Astrocyte (in vitro differentiated cells and primary cell): ENCODE data around the gene XRCC6. TPM values are rescaled to one million over a fixed set of nuclear protein-coding genes. Genes with fewer than 3 reads are reported as not detected.

Experiments used
- DNase-seq: peaks from one replicate; pipeline ENCODE4 v3.0.0-alpha.2; 2010; ENCODE audit warnings: low read depth
- FAIRE-seq: peaks from 2 replicates; lab custom pipeline; 2011; peaks lifted over from hg19 to GRCh38; lab: Jason Lieb, UNC
- H2AFZ ChIP-seq: 2 replicates; pipeline ENCODE4 v1.6.0; 2012; ENCODE audit warnings: low read depth, low read length, inconsistent platforms
- H3K27ac ChIP-seq: 2 replicates; pipeline ENCODE4 v1.5.1; 2011; ENCODE audit warnings: low read depth, low read length, inconsistent platforms
- H3K27me3 ChIP-seq: 2 replicates; pipeline ENCODE4 v1.6.0; 2011; ENCODE audit warnings: low read length, inconsistent platforms; ENCODE audit not compliant: insufficient read depth
- H3K36me3 ChIP-seq: 2 replicates; pipeline ENCODE4 v1.5.1; 2011; ENCODE audit warnings: low read length, inconsistent platforms; ENCODE audit not compliant: insufficient read depth
- H3K4me1 ChIP-seq: 2 replicates; pipeline ENCODE4 v1.5.1; 2011; ENCODE audit warnings: low read length, inconsistent platforms; ENCODE audit not compliant: insufficient read depth
- H3K4me2 ChIP-seq: 2 replicates; pipeline ENCODE4 v1.6.0; 2012; ENCODE audit warnings: low read length, inconsistent platforms
- H3K4me3 ChIP-seq: 2 replicates; pipeline ENCODE4 v1.5.1; 2011; ENCODE audit warnings: low read depth, mild to moderate bottlenecking, low read length, inconsistent platforms; ENCODE audit not compliant: insufficient read depth
- H3K79me2 ChIP-seq: 2 replicates; pipeline ENCODE4 v1.6.0; 2012; ENCODE audit warnings: mild to moderate bottlenecking, low read length, inconsistent platforms; ENCODE audit not compliant: insufficient read depth
- H3K9ac ChIP-seq: 2 replicates; pipeline ENCODE4 v1.6.0; 2012; ENCODE audit warnings: mild to moderate bottlenecking, low read length, inconsistent platforms
- H3K9me3 ChIP-seq: 2 replicates; pipeline ENCODE4 v1.5.1; 2012; ENCODE audit warnings: low read depth, mild to moderate bottlenecking, low read length, inconsistent platforms; ENCODE audit not compliant: insufficient read depth
- H4K20me1 ChIP-seq: 2 replicates; pipeline ENCODE4 v1.6.0; 2012; ENCODE audit warnings: low read length, inconsistent platforms; ENCODE audit not compliant: insufficient read depth
- H3K27ac Mint-ChIP-seq: one replicate; pipeline ENCODE4 v1.8.0; 2021; ENCODE audit warnings: mild to moderate bottlenecking, mixed read lengths; ENCODE audit not compliant: unreplicated experiment
- H3K27me3 Mint-ChIP-seq: one replicate; pipeline ENCODE4 v1.8.0; 2021; ENCODE audit warnings: low read depth, mixed read lengths; ENCODE audit not compliant: unreplicated experiment
- H3K36me3 Mint-ChIP-seq: one replicate; pipeline ENCODE4 v1.8.0; 2021; ENCODE audit warnings: low read depth, mixed read lengths; ENCODE audit not compliant: unreplicated experiment
- H3K4me1 Mint-ChIP-seq: one replicate; pipeline ENCODE4 v1.8.0; 2021; ENCODE audit warnings: low read depth, mixed read lengths; ENCODE audit not compliant: unreplicated experiment
- H3K4me3 Mint-ChIP-seq: one replicate; pipeline ENCODE4 v1.8.0; 2021; ENCODE audit warnings: mild to moderate bottlenecking, moderate library complexity, mixed read lengths; ENCODE audit not compliant: unreplicated experiment
- H3K9me3 Mint-ChIP-seq: one replicate; pipeline ENCODE4 v1.8.0; 2021; ENCODE audit warnings: mild to moderate bottlenecking, mixed read lengths; ENCODE audit not compliant: unreplicated experiment
- EZH2 ChIP-seq: IDR thresholded peaks from 2 replicates; pipeline ENCODE4 v1.6.1; 2012; ENCODE audit warnings: mild to moderate bottlenecking, low read length, inconsistent platforms; ENCODE audit not compliant: insufficient read depth
- total RNA-seq: library from RNA; stranded (reverse); gene quantifications from 2 replicates; pipeline ENCODE4 v1.2.1, GENCODE V29; 2021
- TF ChIP-seq, protein P1 (sequence below): IDR thresholded peaks from 2 replicates; pipeline ENCODE4 v1.5.1; 2011; ENCODE audit warnings: low read depth, mild to moderate bottlenecking, inconsistent platforms, low read length, moderate library complexity; ENCODE audit not compliant: insufficient read depth

The XRCC6 gene
- total RNA-seq, 1 donor from 2014 or later = 232 TPM

DNA sequence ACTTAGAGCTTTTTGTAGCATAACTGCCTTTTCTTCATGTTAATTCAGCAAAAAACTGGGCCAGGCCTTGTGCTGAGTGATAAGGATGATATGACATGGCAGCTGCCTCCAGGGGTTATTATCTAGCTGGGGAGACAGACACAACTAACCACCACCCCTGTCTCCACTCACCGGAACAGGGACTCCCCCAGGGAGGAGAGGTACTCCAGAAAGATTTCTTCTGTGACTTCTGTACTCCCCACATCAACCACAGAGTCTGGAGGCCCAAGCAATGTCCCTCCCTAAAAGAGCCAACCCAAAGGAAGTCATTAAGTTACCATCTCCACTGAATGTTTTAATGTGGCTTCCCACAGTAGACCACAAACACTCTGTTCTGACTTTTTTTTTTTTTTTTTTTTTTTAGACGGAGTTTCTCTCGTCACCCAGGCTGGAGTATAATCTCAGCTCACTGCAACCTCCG lies 17.2 kb upstream of the XRCC6 start:
- no peaks in the 10 kb centered on the region for H3K4me1 Mint-ChIP-seq
- Histone ChIP-seq H4K20me1 (peaks cover 9% of the 10 kb centered on the region), H3K79me2 (no peaks in the 10 kb centered on the region), H3K27ac (no peak overlapping the region), H3K36me3 (peaks cover 30% of the 10 kb centered on the region), H3K4me1 (peaks cover 1% of the 10 kb centered on the region), H3K4me2 (no peak overlapping the region), H3K27me3 (no peaks in the 10 kb centered on the region), H3K4me3 (no peak overlapping the region), H2AFZ (no peak overlapping the region), H3K9ac (no peak overlapping the region), H3K9me3 (no peaks in the 10 kb centered on the region)
- DNase-seq (no peak), FAIRE-seq (no peak)
- H3K36me3 Mint-ChIP-seq = peaks cover 23% of the 10 kb centered on the region
- H3K9me3 Mint-ChIP-seq = no peaks in the 10 kb centered on the region
- H3K4me3 Mint-ChIP-seq = no peak overlapping the region
- TF ChIP-seq EZH2 = no peak
- TF ChIP-seq, protein P1, sequence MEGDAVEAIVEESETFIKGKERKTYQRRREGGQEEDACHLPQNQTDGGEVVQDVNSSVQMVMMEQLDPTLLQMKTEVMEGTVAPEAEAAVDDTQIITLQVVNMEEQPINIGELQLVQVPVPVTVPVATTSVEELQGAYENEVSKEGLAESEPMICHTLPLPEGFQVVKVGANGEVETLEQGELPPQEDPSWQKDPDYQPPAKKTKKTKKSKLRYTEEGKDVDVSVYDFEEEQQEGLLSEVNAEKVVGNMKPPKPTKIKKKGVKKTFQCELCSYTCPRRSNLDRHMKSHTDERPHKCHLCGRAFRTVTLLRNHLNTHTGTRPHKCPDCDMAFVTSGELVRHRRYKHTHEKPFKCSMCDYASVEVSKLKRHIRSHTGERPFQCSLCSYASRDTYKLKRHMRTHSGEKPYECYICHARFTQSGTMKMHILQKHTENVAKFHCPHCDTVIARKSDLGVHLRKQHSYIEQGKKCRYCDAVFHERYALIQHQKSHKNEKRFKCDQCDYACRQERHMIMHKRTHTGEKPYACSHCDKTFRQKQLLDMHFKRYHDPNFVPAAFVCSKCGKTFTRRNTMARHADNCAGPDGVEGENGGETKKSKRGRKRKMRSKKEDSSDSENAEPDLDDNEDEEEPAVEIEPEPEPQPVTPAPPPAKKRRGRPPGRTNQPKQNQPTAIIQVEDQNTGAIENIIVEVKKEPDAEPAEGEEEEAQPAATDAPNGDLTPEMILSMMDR = no peak
- H3K27ac Mint-ChIP-seq = peak overlapping the region; percentile 34
- H3K27me3 Mint-ChIP-seq = no peaks in the 10 kb centered on the region

DNA sequence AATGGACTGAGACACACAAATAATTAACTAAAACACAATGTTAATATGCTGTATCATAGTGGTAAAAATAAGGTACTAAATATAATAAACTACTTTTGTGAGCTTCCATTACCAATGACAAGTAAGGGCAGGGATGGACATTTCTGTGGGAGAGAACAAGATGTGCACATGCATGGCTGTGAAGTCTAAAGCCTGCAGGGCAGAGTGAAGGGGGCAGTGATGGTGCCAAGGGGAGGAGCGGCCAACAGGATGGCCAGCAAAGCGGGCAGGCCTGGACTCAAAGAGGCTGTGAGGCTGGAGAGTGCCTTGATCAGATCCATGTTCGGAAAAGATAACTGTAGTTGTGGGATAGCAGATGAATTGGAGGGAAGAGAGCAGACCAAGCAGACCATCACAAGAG lies 12.7 kb upstream of the XRCC6 start:
- Histone ChIP-seq H3K4me2 (no peak overlapping the region), H3K9me3 (no peaks in the 10 kb centered on the region), H3K36me3 (peaks cover 16% of the 10 kb centered on the region), H3K4me3 (no peak overlapping the region), H4K20me1 (peaks cover 35% of the 10 kb centered on the region), H3K27ac (no peak overlapping the region), H3K9ac (no peak overlapping the region), H3K27me3 (no peaks in the 10 kb centered on the region), H2AFZ (no peak overlapping the region), H3K79me2 (peaks cover 15% of the 10 kb centered on the region), H3K4me1 (no peaks in the 10 kb centered on the region)
- peaks cover 2% of the 10 kb centered on the region for H3K4me1 Mint-ChIP-seq
- peaks cover 13% of the 10 kb centered on the region for H3K36me3 Mint-ChIP-seq
- no peak for DNase-seq
- H3K27ac Mint-ChIP-seq = no peak overlapping the region
- no peak for FAIRE-seq
- H3K9me3 Mint-ChIP-seq = no peaks in the 10 kb centered on the region
- TF ChIP-seq, protein P1 = no peak
- no peak for TF ChIP-seq EZH2
- H3K27me3 Mint-ChIP-seq = no peaks in the 10 kb centered on the region
- no peak overlapping the region for H3K4me3 Mint-ChIP-seq

DNA sequence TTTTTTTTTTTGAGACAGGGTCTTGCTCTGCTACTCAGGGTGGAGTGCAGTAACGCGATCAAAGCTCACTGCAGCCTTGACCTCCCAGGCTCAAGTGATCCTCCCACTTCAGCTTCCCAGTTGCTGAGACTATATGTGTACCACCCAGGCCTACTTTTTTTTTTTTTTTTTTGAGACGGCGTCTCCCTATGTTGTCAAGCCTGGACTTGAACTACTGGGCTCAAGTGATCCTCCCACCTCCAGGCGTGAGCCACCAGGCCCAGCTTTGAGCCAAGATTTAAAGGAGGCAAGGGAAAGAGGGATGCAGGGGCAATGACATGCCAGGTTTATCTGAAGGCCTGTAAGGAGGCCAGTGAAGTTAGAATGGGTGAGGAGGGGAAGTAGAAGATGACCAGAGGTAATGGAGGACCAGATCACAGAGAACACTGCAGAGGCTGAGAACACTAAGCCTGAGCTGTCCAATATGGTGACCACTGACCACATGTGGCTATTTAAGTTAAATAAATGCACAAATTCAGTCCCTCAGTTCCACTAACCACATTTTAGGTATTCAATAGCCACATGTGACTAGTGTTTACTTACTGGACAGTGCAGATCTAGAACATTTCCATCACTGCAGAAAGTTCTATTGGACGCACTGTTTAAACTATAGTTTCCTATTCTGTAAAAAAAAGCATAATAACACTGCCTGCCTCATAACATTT lies 8.3 kb upstream of the XRCC6 start:
- Mint-ChIP-seq H3K4me3 (no peak overlapping the region), H3K4me1 (peaks cover 2% of the 10 kb centered on the region), H3K27me3 (no peaks in the 10 kb centered on the region), H3K27ac (no peak overlapping the region), H3K36me3 (peaks cover 9% of the 10 kb centered on the region), H3K9me3 (no peaks in the 10 kb centered on the region)
- H3K4me2 ChIP-seq = no peak overlapping the region
- H3K79me2 ChIP-seq = peaks cover 44% of the 10 kb centered on the region
- TF ChIP-seq EZH2 = no peak
- TF ChIP-seq, protein P1 = no peak
- no peak overlapping the region for H3K27ac ChIP-seq
- no peak overlapping the region for H3K9ac ChIP-seq
- no peaks in the 10 kb centered on the region for H3K27me3 ChIP-seq
- peaks cover 5% of the 10 kb centered on the region for H3K36me3 ChIP-seq
- no peaks in the 10 kb centered on the region for H3K4me1 ChIP-seq
- no peak for DNase-seq
- no peak overlapping the region for H2AFZ ChIP-seq
- H3K9me3 ChIP-seq = no peaks in the 10 kb centered on the region
- H3K4me3 ChIP-seq = no peak overlapping the region
- FAIRE-seq = no peak
- H4K20me1 ChIP-seq = peaks cover 60% of the 10 kb centered on the region
